Fibroblast of villous mesenchyme (primary cell): ENCODE measurements around the gene PIK3CB. TPM values are rescaled to one million over a fixed set of nuclear protein-coding genes. Genes with fewer than 3 reads are reported as not detected.
"Not testable (repeated sequence)": the region's sequence is repeated elsewhere in the genome, so short reads cannot be mapped to it uniquely, and the experiment has no call there.

Experiments
- DNase-seq: peaks from one replicate; pipeline ENCODE4 v3.0.0-alpha.2; 2010; ENCODE audit warnings: low read depth
- H3K4me3 ChIP-seq: 2 replicates; pipeline ENCODE4 v1.5.1; 2011; ENCODE audit warnings: low read depth, mild to moderate bottlenecking, low read length
- total RNA-seq: library from RNA; depleted of rRNA; stranded (reverse); fragments of >200 nt; gene quantifications from 2 replicates; pipeline ENCODE4 v1.2.3, GENCODE V29; 2012
- TF ChIP-seq, protein P1 (sequence below): IDR thresholded peaks from 2 replicates; pipeline ENCODE4 v1.5.1; 2012; ENCODE audit warnings: low read depth, mild to moderate bottlenecking, low read length; ENCODE audit not compliant: insufficient read depth

The PIK3CB gene
- total RNA-seq, 1 donor, result 9.9 TPM

GRCh38 chr3:138824114-138824506 is 10.6 kb downstream of the PIK3CB start:
- TF ChIP-seq, protein P1, sequence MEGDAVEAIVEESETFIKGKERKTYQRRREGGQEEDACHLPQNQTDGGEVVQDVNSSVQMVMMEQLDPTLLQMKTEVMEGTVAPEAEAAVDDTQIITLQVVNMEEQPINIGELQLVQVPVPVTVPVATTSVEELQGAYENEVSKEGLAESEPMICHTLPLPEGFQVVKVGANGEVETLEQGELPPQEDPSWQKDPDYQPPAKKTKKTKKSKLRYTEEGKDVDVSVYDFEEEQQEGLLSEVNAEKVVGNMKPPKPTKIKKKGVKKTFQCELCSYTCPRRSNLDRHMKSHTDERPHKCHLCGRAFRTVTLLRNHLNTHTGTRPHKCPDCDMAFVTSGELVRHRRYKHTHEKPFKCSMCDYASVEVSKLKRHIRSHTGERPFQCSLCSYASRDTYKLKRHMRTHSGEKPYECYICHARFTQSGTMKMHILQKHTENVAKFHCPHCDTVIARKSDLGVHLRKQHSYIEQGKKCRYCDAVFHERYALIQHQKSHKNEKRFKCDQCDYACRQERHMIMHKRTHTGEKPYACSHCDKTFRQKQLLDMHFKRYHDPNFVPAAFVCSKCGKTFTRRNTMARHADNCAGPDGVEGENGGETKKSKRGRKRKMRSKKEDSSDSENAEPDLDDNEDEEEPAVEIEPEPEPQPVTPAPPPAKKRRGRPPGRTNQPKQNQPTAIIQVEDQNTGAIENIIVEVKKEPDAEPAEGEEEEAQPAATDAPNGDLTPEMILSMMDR, result no peak
- no peak overlapping the region for H3K4me3 ChIP-seq
- peak; percentile 42 for DNase-seq

GRCh38 chr3:138820379-138820778 is 14.3 kb downstream of the PIK3CB start:
- not testable (repeated sequence) for H3K4me3 ChIP-seq, DNase-seq

DNA sequence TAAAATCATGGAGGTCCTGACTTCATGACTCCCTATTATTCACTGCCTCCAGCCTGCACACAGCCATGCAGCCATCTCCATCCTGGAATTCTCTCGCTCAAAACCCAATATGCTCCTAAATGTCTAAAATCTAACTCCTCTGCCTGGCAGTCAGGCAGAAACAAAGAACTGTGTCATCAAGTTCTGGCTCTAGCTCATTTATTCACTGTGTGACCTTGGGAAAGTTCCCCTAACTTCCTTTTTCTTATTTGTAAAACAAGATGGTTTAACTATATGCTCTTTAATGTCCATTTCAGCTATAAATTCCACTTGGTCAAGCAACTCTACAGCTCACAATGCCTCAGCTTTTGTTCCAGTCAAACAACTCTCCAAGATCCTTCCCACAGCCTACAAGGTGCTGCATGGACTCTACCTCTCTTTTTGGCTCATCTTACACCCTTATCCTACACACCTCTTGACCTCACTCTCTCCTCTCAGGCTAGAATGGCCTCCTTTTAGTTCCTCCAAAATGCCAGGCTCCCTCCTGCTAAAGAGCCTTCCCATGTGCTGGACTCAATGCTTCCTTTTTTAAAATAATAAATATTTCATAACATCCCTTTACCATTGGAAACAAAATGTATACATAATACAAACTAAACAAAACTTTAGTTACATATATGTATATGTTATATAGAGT is 16.4 kb downstream of the PIK3CB start:
- TF ChIP-seq, protein P1, result no peak
- DNase-seq, result no peak
- no peak overlapping the region for H3K4me3 ChIP-seq

- no peak overlapping the region for H3K4me3 ChIP-seq
Observed at GRCh38 chr3:138817695-138818094, 17.0 kb downstream of the PIK3CB start.

GRCh38 chr3:138812806-138813205 is 21.9 kb downstream of the PIK3CB start:
- H3K4me3 ChIP-seq, result no peak overlapping the region
- TF ChIP-seq, protein P1, result no peak
- DNase-seq, result peak; percentile 11

More at GRCh38 chr3:138817695-138818094, 17.0 kb downstream of the PIK3CB start:
- TF ChIP-seq, protein P1, result no peak
- no peak for DNase-seq

DNA sequence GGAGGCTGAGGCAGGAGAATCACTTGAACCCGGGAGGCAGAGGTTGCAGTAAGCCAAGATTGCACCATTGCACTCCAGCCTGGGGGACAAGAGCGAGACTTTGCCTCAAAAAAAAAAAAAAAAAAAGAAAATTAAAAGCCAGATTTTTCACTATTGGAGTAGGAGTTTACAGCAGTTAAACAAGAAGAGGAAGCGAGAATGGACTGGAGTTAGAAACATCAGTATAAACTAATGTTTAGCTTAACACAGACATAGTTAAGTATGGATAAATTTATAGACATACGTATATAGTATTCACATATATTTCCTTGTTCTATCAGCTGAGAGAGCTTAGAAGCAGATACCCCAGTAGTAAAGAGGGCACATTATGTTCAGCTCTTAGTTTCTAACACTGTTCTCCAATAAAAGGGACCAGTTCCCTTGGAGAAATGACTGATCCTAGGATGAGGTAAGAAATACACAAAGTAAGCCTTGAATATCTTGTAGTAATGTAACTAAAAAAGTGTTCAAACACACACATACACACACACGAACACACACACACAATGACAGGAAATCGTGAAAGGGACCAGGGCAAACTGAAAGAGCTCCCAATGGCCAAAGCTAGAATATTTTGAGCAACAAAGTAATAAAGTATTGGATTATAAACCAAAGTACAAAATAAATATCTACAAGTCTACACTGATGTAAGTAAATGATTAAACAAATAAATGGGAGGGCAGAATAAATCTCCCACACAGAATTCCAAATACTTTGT is 25.1 kb downstream of the PIK3CB start:
- DNase-seq, result no peak
- TF ChIP-seq, protein P1, result no peak
- no peak overlapping the region for H3K4me3 ChIP-seq

DNA sequence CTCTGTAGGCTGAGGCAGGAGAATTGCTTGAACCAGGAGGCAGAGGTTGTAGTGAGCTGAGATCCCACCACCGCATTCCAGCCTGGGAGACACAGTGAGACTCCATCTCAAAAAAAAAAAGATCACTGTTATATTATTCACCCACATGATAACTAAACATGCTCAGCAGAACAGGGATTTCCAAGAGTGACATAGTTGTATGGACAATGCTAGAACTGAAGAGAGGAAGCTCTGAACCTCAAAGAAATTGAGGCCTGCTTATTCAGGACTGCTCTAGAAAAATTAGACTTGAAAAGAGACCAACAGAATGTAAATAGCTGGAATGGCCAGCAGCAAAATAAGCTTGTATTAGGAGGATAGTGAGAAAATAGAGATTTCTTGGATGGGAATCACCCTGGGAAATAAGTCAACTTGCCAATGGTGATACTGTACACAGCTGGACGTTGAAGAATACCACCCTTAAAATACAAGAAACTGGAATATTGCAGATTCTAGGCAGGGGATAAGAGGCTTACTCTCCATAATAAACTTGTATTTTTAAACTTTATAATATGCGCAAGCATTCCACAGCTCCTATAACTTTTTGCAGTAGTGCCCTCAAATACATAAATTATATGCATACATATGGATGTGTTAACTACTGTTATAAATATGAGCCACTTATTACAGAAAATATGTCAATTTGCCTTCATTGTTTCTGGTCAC is 28.2 kb downstream of the PIK3CB start:
- H3K4me3 ChIP-seq, result no peak overlapping the region
- no peak for DNase-seq
- TF ChIP-seq, protein P1, result no peak
